ENCODE measurements around the gene ANKRD52.
A peak's percentile ranks its signal among the peaks of the same experiment; 100 is the strongest.

Gene ANKRD52

DNA sequence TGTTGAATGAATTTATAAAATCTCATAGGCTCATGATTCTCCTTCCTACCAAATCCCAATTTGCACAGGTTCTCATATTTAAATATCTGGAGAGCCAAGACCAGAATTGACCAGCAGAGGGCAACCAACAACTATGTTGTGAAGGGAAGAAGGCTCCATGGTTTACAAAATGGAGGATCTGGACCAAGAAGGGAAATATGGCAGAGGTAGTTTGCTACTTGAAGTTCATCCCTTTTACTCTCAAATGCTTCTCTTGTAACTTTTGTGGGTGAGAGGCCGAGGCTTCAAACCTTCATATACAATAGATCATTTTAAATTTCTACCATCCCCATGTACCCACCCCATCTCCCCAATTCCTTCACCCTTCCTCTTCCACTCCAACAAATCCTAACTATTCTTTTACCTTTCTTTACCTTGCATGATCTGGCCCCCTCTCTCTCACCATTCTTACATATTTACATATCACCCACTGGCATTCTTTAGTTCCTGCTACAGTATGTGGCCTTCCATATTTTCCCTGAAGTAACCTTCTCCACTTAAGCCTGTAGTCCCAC lies 65.1 kb downstream of the ANKRD52 start:
- no peak overlapping the region for H3K9ac ChIP-seq (ENCODE audit: low read length)
- H3K4me2 ChIP-seq (ENCODE audit: low read depth, low read length, poor library complexity, severe bottlenecking): no peak overlapping the region
- no peak overlapping the region for H2AFZ ChIP-seq (ENCODE audit: low read depth, low read length, severe bottlenecking)

DNA sequence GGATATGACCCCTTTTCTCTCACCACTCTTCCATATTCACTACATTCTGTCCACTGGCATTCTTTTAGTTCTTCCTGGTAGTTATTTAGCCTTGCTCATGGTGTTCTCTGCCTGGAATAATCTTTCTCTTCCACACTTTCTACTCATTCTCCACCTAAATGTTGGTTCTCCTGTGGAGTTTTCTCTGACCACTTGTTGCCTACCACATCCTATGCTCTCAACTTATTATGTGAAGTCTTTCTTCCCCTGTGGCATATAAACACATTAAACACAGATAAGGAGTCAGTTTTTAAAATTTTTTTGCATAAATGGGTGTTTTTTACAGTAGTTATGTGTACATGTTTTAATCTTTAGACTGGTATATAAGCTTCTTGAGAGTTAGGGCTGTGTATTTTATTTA lies 65.6 kb downstream of the ANKRD52 start:
- Histone ChIP-seq H3F3A (ENCODE audit: insufficient read depth) (peaks cover 19% of the 10 kb centered on the region), H3K9ac (ENCODE audit: low read length) (no peak overlapping the region), H3K27me3 (ENCODE audit: low read length) (no peaks in the 10 kb centered on the region), H3K4me3 (ENCODE audit: insufficient read depth, low read length, poor library complexity, severe bottlenecking) (no peak overlapping the region), H3K9me2 (replicated peaks; ENCODE audit: insufficient read depth, low read length) (no peaks in the 10 kb centered on the region), H3K27ac (ENCODE audit: low read depth, low read length) (no peak overlapping the region), H3K9me3 (ENCODE audit: insufficient read depth, low read length) (no peaks in the 10 kb centered on the region), H4K20me1 (ENCODE audit: low read depth, low read length) (no peaks in the 10 kb centered on the region), H3K79me2 (ENCODE audit: insufficient read depth, low read length) (peaks cover 14% of the 10 kb centered on the region), H3K4me2 (ENCODE audit: low read depth, low read length, poor library complexity, severe bottlenecking) (no peak overlapping the region), H2AFZ (ENCODE audit: low read depth, low read length, severe bottlenecking) (peak overlapping the region; percentile 67), H3K36me3 (ENCODE audit: low read length) (no peaks in the 10 kb centered on the region)
- TF ChIP-seq, protein P1, sequence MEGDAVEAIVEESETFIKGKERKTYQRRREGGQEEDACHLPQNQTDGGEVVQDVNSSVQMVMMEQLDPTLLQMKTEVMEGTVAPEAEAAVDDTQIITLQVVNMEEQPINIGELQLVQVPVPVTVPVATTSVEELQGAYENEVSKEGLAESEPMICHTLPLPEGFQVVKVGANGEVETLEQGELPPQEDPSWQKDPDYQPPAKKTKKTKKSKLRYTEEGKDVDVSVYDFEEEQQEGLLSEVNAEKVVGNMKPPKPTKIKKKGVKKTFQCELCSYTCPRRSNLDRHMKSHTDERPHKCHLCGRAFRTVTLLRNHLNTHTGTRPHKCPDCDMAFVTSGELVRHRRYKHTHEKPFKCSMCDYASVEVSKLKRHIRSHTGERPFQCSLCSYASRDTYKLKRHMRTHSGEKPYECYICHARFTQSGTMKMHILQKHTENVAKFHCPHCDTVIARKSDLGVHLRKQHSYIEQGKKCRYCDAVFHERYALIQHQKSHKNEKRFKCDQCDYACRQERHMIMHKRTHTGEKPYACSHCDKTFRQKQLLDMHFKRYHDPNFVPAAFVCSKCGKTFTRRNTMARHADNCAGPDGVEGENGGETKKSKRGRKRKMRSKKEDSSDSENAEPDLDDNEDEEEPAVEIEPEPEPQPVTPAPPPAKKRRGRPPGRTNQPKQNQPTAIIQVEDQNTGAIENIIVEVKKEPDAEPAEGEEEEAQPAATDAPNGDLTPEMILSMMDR (IDR thresholded peaks at IDR 0.05; ENCODE audit: insufficient read depth, low read length, poor library complexity, severe bottlenecking): no peak
- no peak for TF ChIP-seq EZH2phosphoT487 (conservative IDR thresholded peaks at IDR 0.05; ENCODE audit: low read length)

More for the DNA sequence above, 65.1 kb downstream of the ANKRD52 start:
- TF ChIP-seq, protein P1 (IDR thresholded peaks at IDR 0.05; ENCODE audit: insufficient read depth, low read length, poor library complexity, severe bottlenecking): peak; percentile 92
- no peak for TF ChIP-seq EZH2phosphoT487 (conservative IDR thresholded peaks at IDR 0.05; ENCODE audit: low read length)
- Histone ChIP-seq H3K9me3 (ENCODE audit: insufficient read depth, low read length) (no peaks in the 10 kb centered on the region), H3K79me2 (ENCODE audit: insufficient read depth, low read length) (peaks cover 9% of the 10 kb centered on the region), H3K27me3 (ENCODE audit: low read length) (no peaks in the 10 kb centered on the region), H3F3A (ENCODE audit: insufficient read depth) (peaks cover 18% of the 10 kb centered on the region), H3K4me3 (ENCODE audit: insufficient read depth, low read length, poor library complexity, severe bottlenecking) (no peak overlapping the region), H3K36me3 (ENCODE audit: low read length) (no peaks in the 10 kb centered on the region), H4K20me1 (ENCODE audit: low read depth, low read length) (no peaks in the 10 kb centered on the region), H3K27ac (ENCODE audit: low read depth, low read length) (no peak overlapping the region), H3K9me2 (replicated peaks; ENCODE audit: insufficient read depth, low read length) (no peaks in the 10 kb centered on the region)

- Histone ChIP-seq H3K4me3 (ENCODE audit: insufficient read depth, low read length, poor library complexity, severe bottlenecking) (no peak overlapping the region), H3F3A (ENCODE audit: insufficient read depth) (peaks cover 23% of the 10 kb centered on the region), H2AFZ (ENCODE audit: low read depth, low read length, severe bottlenecking) (peak overlapping the region; percentile 92), H3K9ac (ENCODE audit: low read length) (peak overlapping the region; percentile 92), H3K36me3 (ENCODE audit: low read length) (no peaks in the 10 kb centered on the region; the same call in 1 of the 2 replicates), H3K4me2 (ENCODE audit: low read depth, low read length, poor library complexity, severe bottlenecking) (peak overlapping the region; percentile 81), H3K27me3 (ENCODE audit: low read length) (no peaks in the 10 kb centered on the region), H3K79me2 (ENCODE audit: insufficient read depth, low read length) (peaks cover 25% of the 10 kb centered on the region), H3K27ac (ENCODE audit: low read depth, low read length) (no peak overlapping the region), H4K20me1 (ENCODE audit: low read depth, low read length) (no peaks in the 10 kb centered on the region), H3K9me3 (ENCODE audit: insufficient read depth, low read length) (no peaks in the 10 kb centered on the region), H3K9me2 (replicated peaks; ENCODE audit: insufficient read depth, low read length) (no peaks in the 10 kb centered on the region)
- TF ChIP-seq, protein P1 (IDR thresholded peaks at IDR 0.05; ENCODE audit: insufficient read depth, low read length, poor library complexity, severe bottlenecking): no peak
- TF ChIP-seq EZH2phosphoT487 (conservative IDR thresholded peaks at IDR 0.05; ENCODE audit: low read length): no peak
Observed at GRCh38 chr12:56190695-56191155, 67.5 kb downstream of the ANKRD52 start.

Measured in SU-DHL-6 (cell line).